Peyer's patch (tissue), 4 donors: ENCODE results near the gene GBX1. TPM values are rescaled to one million over a fixed set of nuclear protein-coding genes. Genes with fewer than 3 reads are reported as not detected.

Source experiments
- DNase-seq, 3 donors: peaks; one replicate each; pipeline ENCODE4 v3.0.0-alpha.2; 2017 to 2019
- H3K27ac ChIP-seq, 4 donors: fragments of 200-600 bp; sonication (generic); one replicate each; pipeline ENCODE4 v1.5.1; 2016 to 2019
- H3K27me3 ChIP-seq, 2 donors: fragments of 200-600 bp; sonication (generic); one replicate each; pipeline ENCODE4 v1.5.1; 2019
- H3K36me3 ChIP-seq, 3 donors: fragments of 200-600 bp; sonication (generic); one replicate each; pipeline ENCODE4 v1.5.1; 2016 to 2019
- H3K4me1 ChIP-seq, 4 donors: fragments of 200-600 bp; sonication (generic); one replicate each; pipeline ENCODE4 v1.5.1; 2016 to 2019
- H3K4me3 ChIP-seq, 4 donors: fragments of 200-600 bp; sonication (generic); 1 replicate in 3 of 4; 2 replicates in 1 of 4; pipeline ENCODE4 v1.5.1; 2016 to 2019; ENCODE audit warnings: mild to moderate bottlenecking in 1 of 4
- H3K9me3 ChIP-seq, 4 donors: fragments of 200-600 bp; sonication (generic); one replicate each; pipeline ENCODE4 v1.5.1; 2016 to 2019; ENCODE audit warnings: mild to moderate bottlenecking in 1 of 4
- CTCF ChIP-seq, 6 experiments: fragments of 450-650 bp in 4 of 6; fragments of 200-600 bp in 2 of 6; sonication (generic) in 1 of 6; IDR thresholded peaks; one replicate each; pipeline ENCODE4 v1.5.1; 2017 to 2019; ENCODE audit warnings: antibody characterized with exemption in 6 of 6, mild to moderate bottlenecking in 3 of 6, moderate library complexity in 1 of 6
- POLR2A ChIP-seq, 2 donors: fragments of 450-650 bp; IDR thresholded peaks; one replicate each; pipeline ENCODE4 v1.5.1; 2017; ENCODE audit warnings: antibody characterized with exemption in 2 of 2, mild to moderate bottlenecking in 2 of 2, moderate library complexity in 2 of 2
- total RNA-seq, 4 donors: library from RNA; depleted of rRNA; stranded (reverse); fragments of >200 nt; gene quantifications; one replicate each; pipeline ENCODE4 v1.1.0, GENCODE V29; 2016

GBX1 gene
- total RNA-seq, 4 donors from 2014 or later = not detected

DNA sequence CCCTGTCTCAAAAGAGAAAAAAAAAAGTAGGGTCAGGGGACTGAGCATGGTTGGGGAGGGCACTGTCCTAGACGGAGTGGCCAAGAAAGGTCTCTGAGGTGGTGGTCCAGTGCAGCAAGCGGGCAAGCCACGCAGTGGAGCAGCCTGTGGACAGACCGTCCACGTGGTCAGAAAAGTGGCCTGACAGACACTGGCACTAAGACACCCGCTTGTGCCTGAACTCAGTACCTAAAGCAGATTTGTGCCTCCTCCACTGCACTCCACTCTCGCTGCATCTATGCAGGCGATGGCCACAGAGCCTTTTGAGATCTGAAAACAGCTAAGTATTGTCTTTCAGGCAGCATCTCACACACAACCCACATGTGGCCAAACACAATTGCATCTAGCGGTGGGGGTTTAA, 10.7 kb upstream of the GBX1 start:
- Histone ChIP-seq H3K4me1 (no peaks in the 10 kb centered on the region), H3K27me3 (no peaks in the 10 kb centered on the region), H3K36me3 (no peaks in the 10 kb centered on the region), H3K4me3 (no peak overlapping the region), H3K9me3 (no peaks in the 10 kb centered on the region), H3K27ac (no peak overlapping the region)
- DNase-seq = no peak
- TF ChIP-seq POLR2A (IDR thresholded peaks at IDR 0.05) = no peak
- no peak for TF ChIP-seq CTCF (IDR thresholded peaks at IDR 0.05)

- H3K36me3 ChIP-seq = no peaks in the 10 kb centered on the region
- DNase-seq = no peak
- H3K4me1 ChIP-seq = no peaks in the 10 kb centered on the region
- H3K4me3 ChIP-seq = no peak overlapping the region
- no peak for TF ChIP-seq CTCF (IDR thresholded peaks at IDR 0.05)
- no peak for TF ChIP-seq POLR2A (IDR thresholded peaks at IDR 0.05)
- H3K27ac ChIP-seq = no peak overlapping the region
- H3K9me3 ChIP-seq = no peaks in the 10 kb centered on the region
- H3K27me3 ChIP-seq = peaks cover 0 to 4% of the 10 kb centered on the region in 2 donors
Measured at GRCh38 chr7:151177310-151177709, 9.8 kb upstream of the GBX1 start.

DNA sequence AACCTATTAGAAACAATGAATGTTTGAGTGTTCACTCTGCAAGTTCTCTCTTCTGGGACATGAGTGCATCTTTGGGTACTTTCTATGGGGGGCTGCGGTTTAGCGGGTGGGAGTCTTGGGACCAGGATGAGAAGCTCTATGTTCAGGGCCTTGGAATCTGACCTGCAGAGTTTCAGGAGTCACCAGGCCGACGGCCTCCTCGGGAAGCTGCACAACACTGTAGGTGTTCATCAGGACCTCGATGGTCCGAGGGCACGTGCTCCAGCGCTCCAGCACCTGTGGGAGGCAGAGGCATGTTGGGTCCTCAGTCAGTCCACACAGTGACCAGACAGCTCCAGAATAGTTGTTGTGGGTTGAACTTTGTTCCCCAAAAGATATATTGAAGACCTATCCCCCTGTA, 8.9 kb upstream of the GBX1 start:
- Histone ChIP-seq H3K27me3 (peaks cover 0 to 4% of the 10 kb centered on the region in 2 donors), H3K4me1 (no peaks in the 10 kb centered on the region), H3K9me3 (no peaks in the 10 kb centered on the region), H3K27ac (no peak overlapping the region), H3K4me3 (no peak overlapping the region), H3K36me3 (no peaks in the 10 kb centered on the region)
- TF ChIP-seq POLR2A (IDR thresholded peaks at IDR 0.05) = no peak
- TF ChIP-seq CTCF (IDR thresholded peaks at IDR 0.05) = no peak
- no peak for DNase-seq

DNA sequence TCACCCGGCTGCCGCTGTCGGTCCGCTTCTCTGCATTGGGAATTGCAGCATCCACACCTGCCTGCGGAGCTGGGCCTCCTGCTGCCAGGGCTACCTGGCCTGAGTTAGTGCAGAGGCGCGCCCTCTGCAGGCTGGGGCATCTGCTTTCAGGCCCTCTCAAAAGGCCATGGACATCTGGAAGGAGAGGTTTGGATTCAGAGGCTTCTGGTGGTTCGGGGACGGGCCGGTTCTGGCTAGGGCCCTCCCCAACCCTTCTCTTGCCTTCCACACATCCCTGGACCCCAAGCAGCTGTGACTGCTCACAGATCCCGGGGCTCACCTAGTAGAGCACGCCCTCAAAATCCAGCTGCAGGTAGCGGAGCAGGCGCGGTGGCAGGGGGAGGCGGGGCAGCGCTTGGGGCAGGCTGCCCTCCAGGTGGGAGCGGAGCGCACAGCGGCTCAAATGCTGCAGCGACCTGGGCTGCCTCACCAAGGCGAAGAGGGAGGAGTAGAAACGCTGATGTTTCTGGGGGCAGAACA, 8.4 kb upstream of the GBX1 start:
- no peak overlapping the region for H3K4me3 ChIP-seq
- H3K9me3 ChIP-seq = no peaks in the 10 kb centered on the region
- peaks cover 0 to 4% of the 10 kb centered on the region in 2 donors for H3K27me3 ChIP-seq
- TF ChIP-seq POLR2A (IDR thresholded peaks at IDR 0.05) (no peak), CTCF (IDR thresholded peaks at IDR 0.05) (no peak)
- no peaks in the 10 kb centered on the region for H3K36me3 ChIP-seq
- no peak overlapping the region for H3K27ac ChIP-seq
- no peak for DNase-seq
- no peaks in the 10 kb centered on the region for H3K4me1 ChIP-seq

DNA sequence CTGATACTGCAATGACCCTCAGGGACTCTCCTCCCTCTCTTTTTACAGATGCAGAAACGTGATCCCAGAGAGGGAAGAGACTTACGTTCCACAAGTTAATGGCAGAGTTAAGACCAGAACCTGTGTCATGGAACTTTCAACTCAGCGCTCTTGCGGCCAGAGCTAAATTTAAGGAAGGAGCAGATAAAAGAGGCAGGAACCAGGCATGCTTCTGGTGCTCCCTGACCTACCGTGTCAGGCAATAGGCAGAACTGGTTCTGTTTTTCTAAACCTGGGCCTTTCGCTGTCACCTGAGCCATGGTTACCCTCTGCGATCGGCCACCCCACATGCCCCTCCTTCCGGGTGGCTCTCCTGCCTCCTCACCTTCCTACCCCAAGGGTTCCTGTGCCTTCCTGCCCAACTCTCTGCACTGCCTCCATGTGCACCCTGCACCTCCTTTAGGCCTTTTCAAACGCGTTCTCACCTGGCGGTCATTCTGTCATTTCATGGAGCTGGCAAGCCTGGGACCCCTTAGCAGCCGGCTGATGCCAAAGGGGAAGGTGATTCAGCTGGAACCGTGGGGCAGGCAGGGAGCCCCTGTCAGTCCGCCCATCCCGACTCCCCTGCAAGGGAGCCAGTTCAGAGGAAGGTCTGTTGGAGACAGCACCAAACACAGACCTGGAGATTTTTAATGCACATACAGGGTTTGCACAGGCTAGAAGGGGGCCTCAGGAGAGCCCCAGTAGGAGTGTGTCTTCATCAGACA, 7.7 kb upstream of the GBX1 start:
- H3K27ac ChIP-seq = no peak overlapping the region

More for the DNA sequence above, 7.7 kb upstream of the GBX1 start:
- Histone ChIP-seq H3K27me3 (peaks cover 0 to 4% of the 10 kb centered on the region in 2 donors), H3K4me3 (no peak overlapping the region), H3K36me3 (no peaks in the 10 kb centered on the region), H3K9me3 (no peaks in the 10 kb centered on the region), H3K4me1 (no peaks in the 10 kb centered on the region)
- TF ChIP-seq POLR2A (IDR thresholded peaks at IDR 0.05) (no peak), CTCF (IDR thresholded peaks at IDR 0.05) (no peak)
- no peak for DNase-seq
